NCI-H526 treated with DMSO at 0.1 percent for 48 hours (cell line): ENCODE data around the gene OR6C4.
"Not testable (repeated sequence)": the region's sequence is repeated elsewhere in the genome, so short reads cannot be mapped to it uniquely, and the experiment has no call there.

Experiments
- DNase-seq: peaks from one replicate; lab custom pipeline; 2025; lab: John Stamatoyannopoulos, UW

Gene OR6C4

GRCh38 chr12:55549302-55549701, at the start of gene OR6C4:
OR6C4 (plus strand) TSS chr12:55549602; CDS start chr12:55551227, 1,625 bp downstream.
- DNase-seq = no peak

GRCh38 chr12:55499810-55500252, 49.6 kb upstream of the OR6C4 start:
- DNase-seq = no peak

- DNase-seq = no peak
Measured at GRCh38 chr12:55501601-55502000, 47.8 kb upstream of the OR6C4 start.

- no peak for DNase-seq
Measured at GRCh38 chr12:55515696-55516095, 33.7 kb upstream of the OR6C4 start.

GRCh38 chr12:55516391-55516790, 33.0 kb upstream of the OR6C4 start:
- DNase-seq = no peak

GRCh38 chr12:55548235-55548634, 1.2 kb upstream of the OR6C4 start:
- DNase-seq = not testable (repeated sequence)

- DNase-seq = no peak
Measured at GRCh38 chr12:55548756-55549155, 646 bp upstream of the OR6C4 start.

- no peak for DNase-seq
Measured at GRCh38 chr12:55554296-55554695, 4.9 kb downstream of the OR6C4 start.

GRCh38 chr12:55570060-55570459, 20.7 kb downstream of the OR6C4 start:
- not testable (repeated sequence) for DNase-seq

- not testable (repeated sequence) for DNase-seq
Measured at GRCh38 chr12:55570689-55571088, 21.3 kb downstream of the OR6C4 start.

- DNase-seq = no peak
Measured at GRCh38 chr12:55572168-55572567, 22.8 kb downstream of the OR6C4 start, which contains the start of gene OR2AP1. OR2AP1 (plus strand) TSS chr12:55572468; CDS start chr12:55574415, 1,947 bp downstream.

GRCh38 chr12:55582066-55582465, 32.7 kb downstream of the OR6C4 start:
- DNase-seq = no peak

GRCh38 chr12:55585817-55586216, 36.4 kb downstream of the OR6C4 start:
- DNase-seq = no peak

- DNase-seq = not testable (repeated sequence)
Measured at GRCh38 chr12:55590152-55590551, 40.8 kb downstream of the OR6C4 start.
